Measurements from ENCODE around the gene NR2C1.
"Not testable (repeated sequence)": the region's sequence is repeated elsewhere in the genome, so short reads cannot be mapped to it uniquely, and the experiment has no call there.

Gene NR2C1

DNA sequence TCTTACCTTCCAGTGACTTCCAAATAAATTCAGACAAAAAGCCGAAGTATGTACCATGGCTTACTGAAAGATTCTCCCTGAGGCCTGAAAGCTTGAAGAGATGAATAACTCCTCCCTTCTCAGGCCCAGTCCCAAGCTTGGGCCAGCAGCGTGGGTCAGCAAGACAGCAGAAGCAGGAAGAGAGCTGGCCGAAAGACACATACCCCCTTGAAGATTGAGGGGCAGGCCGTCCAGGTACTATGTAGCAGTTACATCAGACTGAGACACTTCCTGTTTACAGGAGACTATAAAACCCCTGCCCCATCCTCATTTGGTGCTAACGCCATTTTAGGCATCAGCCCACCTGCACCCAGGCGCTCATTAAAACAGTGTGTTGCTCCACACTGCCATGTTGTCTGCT, 84.9 kb downstream of the NR2C1 start:
- no peak overlapping the region for H2AFZ ChIP-seq (ENCODE audit: low read depth, low read length)
- no peak overlapping the region for H3K9ac ChIP-seq (ENCODE audit: low read length)
- H3K27ac ChIP-seq (ENCODE audit: low read length), result no peak overlapping the region
- no peaks in the 10 kb centered on the region for H3K27me3 ChIP-seq (ENCODE audit: low read depth, low read length)
- H3K79me2 ChIP-seq (ENCODE audit: low read length), result 0 out of 2 replicates have a peak, but pooled peaks cover 2% of the 10 kb centered on the region
- H3K36me3 ChIP-seq (replicated peaks; ENCODE audit: low read depth, low read length), result peaks cover 11% of the 10 kb centered on the region
- H3K4me3 ChIP-seq (ENCODE audit: low read length), result no peak overlapping the region
- no peaks in the 10 kb centered on the region for H3K9me3 ChIP-seq (ENCODE audit: insufficient read depth, low read length)
- TF ChIP-seq, protein P1, sequence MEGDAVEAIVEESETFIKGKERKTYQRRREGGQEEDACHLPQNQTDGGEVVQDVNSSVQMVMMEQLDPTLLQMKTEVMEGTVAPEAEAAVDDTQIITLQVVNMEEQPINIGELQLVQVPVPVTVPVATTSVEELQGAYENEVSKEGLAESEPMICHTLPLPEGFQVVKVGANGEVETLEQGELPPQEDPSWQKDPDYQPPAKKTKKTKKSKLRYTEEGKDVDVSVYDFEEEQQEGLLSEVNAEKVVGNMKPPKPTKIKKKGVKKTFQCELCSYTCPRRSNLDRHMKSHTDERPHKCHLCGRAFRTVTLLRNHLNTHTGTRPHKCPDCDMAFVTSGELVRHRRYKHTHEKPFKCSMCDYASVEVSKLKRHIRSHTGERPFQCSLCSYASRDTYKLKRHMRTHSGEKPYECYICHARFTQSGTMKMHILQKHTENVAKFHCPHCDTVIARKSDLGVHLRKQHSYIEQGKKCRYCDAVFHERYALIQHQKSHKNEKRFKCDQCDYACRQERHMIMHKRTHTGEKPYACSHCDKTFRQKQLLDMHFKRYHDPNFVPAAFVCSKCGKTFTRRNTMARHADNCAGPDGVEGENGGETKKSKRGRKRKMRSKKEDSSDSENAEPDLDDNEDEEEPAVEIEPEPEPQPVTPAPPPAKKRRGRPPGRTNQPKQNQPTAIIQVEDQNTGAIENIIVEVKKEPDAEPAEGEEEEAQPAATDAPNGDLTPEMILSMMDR (IDR thresholded peaks at IDR 0.05; ENCODE audit: low read depth, low read length), result no peak
- no peak for TF ChIP-seq EZH2phosphoT487 (IDR thresholded peaks at IDR 0.05; ENCODE audit: low read depth)
- peaks cover 4% of the 10 kb centered on the region; the same call in 1 of the 2 replicates for H4K20me1 ChIP-seq (ENCODE audit: insufficient read depth, low read length)
- H3K4me2 ChIP-seq (ENCODE audit: low read length), result no peak overlapping the region
- no peaks in the 10 kb centered on the region for H3K4me1 ChIP-seq (ENCODE audit: low read length)

DNA sequence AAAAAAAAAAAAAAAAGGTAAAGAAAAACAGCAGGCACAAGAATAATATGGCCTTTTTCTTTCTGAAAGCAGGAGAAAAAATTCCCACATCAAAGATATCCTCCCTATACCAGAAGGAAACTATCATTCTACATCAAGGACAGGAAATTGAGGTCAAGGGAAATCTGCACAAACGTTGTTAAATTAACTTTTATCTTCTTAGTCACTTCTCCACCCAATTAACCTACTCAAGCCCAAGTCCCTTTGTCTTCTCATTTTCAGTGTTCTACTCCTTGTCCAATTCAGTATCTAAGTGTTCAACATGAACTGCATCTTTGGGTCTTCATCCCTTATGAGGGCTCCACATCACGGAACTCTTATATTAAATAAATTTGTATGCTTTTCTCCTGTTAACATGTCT, 85.6 kb downstream of the NR2C1 start:
- H3K4me1 ChIP-seq (ENCODE audit: low read length), result no peaks in the 10 kb centered on the region

DNA sequence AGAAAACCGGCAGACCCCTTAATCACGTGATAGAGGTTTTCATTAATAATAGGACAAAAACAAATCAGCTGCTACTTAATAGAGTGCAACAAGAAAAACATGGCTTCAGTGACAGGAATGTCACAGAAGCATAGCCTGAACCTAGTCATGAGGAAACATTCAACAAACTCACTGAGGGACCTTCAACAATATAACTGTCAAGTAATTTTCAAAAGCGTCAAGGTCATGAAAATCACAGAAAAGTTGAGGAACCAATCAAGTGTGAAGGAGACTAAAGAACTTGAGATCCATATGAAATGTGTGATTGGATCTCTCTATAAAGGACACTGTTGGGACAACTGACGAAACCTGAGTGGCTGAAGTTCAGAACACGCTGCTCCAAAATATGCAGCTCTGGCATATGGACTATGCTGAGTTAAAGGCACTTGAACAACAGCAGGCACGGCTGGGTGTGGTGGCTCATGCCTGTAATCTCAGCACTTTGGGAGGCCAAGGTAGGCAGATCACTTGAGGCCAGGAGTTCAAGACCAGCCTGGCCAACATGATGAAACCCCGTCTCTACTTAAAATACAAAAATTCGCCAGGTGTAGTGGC, 86.2 kb downstream of the NR2C1 start:
- no peak overlapping the region for H2AFZ ChIP-seq (ENCODE audit: low read depth, low read length)
- no peaks in the 10 kb centered on the region for H3K9me3 ChIP-seq (ENCODE audit: insufficient read depth, low read length)
- no peak overlapping the region for H3K4me2 ChIP-seq (ENCODE audit: low read length)
- H3K4me3 ChIP-seq (ENCODE audit: low read length), result no peak overlapping the region
- peaks cover 6% of the 10 kb centered on the region for H3K36me3 ChIP-seq (replicated peaks; ENCODE audit: low read depth, low read length)
- H3K79me2 ChIP-seq (ENCODE audit: low read length), result 0 out of 2 replicates have a peak, but pooled peaks cover 2% of the 10 kb centered on the region
- no peak overlapping the region for H3K9ac ChIP-seq (ENCODE audit: low read length)
- TF ChIP-seq, protein P1 (IDR thresholded peaks at IDR 0.05; ENCODE audit: low read depth, low read length), result no peak
- TF ChIP-seq EZH2phosphoT487 (IDR thresholded peaks at IDR 0.05; ENCODE audit: low read depth), result no peak
- no peak overlapping the region for H3K27ac ChIP-seq (ENCODE audit: low read length)
- no peaks in the 10 kb centered on the region for H3K27me3 ChIP-seq (ENCODE audit: low read depth, low read length)
- no peaks in the 10 kb centered on the region for H3K4me1 ChIP-seq (ENCODE audit: low read length)
- peaks cover 4% of the 10 kb centered on the region; the same call in 1 of the 2 replicates for H4K20me1 ChIP-seq (ENCODE audit: insufficient read depth, low read length)

More for the DNA sequence above, 85.6 kb downstream of the NR2C1 start:
- Histone ChIP-seq H3K27ac (ENCODE audit: low read length) (no peak overlapping the region), H3K27me3 (ENCODE audit: low read depth, low read length) (no peaks in the 10 kb centered on the region), H3K9ac (ENCODE audit: low read length) (no peak overlapping the region), H2AFZ (ENCODE audit: low read depth, low read length) (no peak overlapping the region), H3K4me3 (ENCODE audit: low read length) (no peak overlapping the region), H4K20me1 (ENCODE audit: insufficient read depth, low read length) (peaks cover 4% of the 10 kb centered on the region; the same call in 1 of the 2 replicates), H3K36me3 (replicated peaks; ENCODE audit: low read depth, low read length) (peaks cover 11% of the 10 kb centered on the region), H3K9me3 (ENCODE audit: insufficient read depth, low read length) (no peaks in the 10 kb centered on the region), H3K4me2 (ENCODE audit: low read length) (no peak overlapping the region), H3K79me2 (ENCODE audit: low read length) (0 out of 2 replicates have a peak, but pooled peaks cover 2% of the 10 kb centered on the region)
- TF ChIP-seq, protein P1 (IDR thresholded peaks at IDR 0.05; ENCODE audit: low read depth, low read length), result no peak
- TF ChIP-seq EZH2phosphoT487 (IDR thresholded peaks at IDR 0.05; ENCODE audit: low read depth), result no peak

DNA sequence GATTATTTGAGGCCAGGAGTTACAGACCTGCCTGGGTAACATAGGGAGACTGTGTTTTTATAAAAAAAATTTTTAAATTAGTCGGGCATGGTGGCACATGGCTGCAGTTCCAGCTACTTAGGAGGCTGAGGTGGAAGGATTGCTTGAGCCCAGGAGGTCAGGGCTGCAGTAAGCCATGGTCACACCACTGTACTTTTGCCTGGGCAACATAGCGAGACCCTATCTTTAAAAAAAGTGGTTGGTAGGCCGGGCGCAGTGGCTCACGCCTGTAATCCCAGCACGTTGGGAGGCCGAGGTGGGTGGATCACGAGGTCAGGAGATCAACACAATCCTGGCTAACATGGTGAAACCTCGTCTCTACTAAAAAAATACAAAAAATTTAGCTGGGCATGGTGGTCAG, 88.3 kb downstream of the NR2C1 start:
- H2AFZ ChIP-seq (ENCODE audit: low read depth, low read length); H3K27ac ChIP-seq (ENCODE audit: low read length); H3K4me2 ChIP-seq (ENCODE audit: low read length); H3K9me3 ChIP-seq (ENCODE audit: insufficient read depth, low read length); H3K27me3 ChIP-seq (ENCODE audit: low read depth, low read length); H3K79me2 ChIP-seq (ENCODE audit: low read length); H3K36me3 ChIP-seq (replicated peaks; ENCODE audit: low read depth, low read length); H3K4me3 ChIP-seq (ENCODE audit: low read length); H3K4me1 ChIP-seq (ENCODE audit: low read length); H3K9ac ChIP-seq (ENCODE audit: low read length); H4K20me1 ChIP-seq (ENCODE audit: insufficient read depth, low read length): not testable (repeated sequence)
